22Rv1 (cell line): ENCODE data around the gene DEPDC5.
"Not testable (repeated sequence)": the region's sequence is repeated elsewhere in the genome, so short reads cannot be mapped to it uniquely, and the experiment has no call there.

Experiments used
- H3K27ac ChIP-seq: fragments of 450-650 bp; 2 replicates; pipeline ENCODE4 v1.5.1; 2017
- CTCF ChIP-seq: fragments of 450-650 bp; IDR thresholded peaks from 2 replicates; pipeline ENCODE4 v1.5.1; 2017; ENCODE audit warnings: mild to moderate bottlenecking
- ZFX ChIP-seq: fragments of 450-650 bp; IDR thresholded peaks from 2 replicates; pipeline ENCODE4 v1.6.1; 2017; ENCODE audit warnings: antibody characterized with exemption, borderline replicate concordance

The DEPDC5 gene

GRCh38 chr22:31753634-31754501 is at the start of gene DEPDC5:
Gene DEPDC5 (plus strand): TSS chr22:31754019. CDS start chr22:31754922, 903 bp downstream.
- TF ChIP-seq ZFX, result no peak
- TF ChIP-seq CTCF, result no peak
- H3K27ac ChIP-seq, result peak within 1 kb of the TSS; percentile 95

- TF ChIP-seq ZFX (no peak), CTCF (no peak)
- H3K27ac ChIP-seq, result no peak overlapping the region; the same call in 1 of the 2 replicates
Measured at GRCh38 chr22:31707519-31707918, 46.3 kb upstream of the DEPDC5 start.

DNA sequence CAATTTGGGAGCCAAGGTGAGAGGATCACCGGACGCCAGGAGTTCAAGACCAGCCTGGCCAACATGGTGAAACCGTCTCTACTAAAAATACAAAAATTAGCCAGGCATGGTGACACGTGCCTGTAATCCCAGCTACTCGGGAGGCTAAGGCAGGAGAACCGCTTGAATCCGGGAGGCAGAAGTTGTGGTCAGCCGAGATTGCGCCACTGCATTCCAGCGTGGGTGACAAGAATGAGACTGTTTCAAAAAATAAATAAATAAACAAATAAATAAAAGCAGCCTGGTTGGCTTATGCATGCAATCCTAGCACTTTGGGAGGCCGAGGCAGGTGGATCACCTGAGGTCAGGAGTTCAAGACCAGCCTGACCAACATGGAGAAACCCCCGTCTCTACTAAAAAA is 42.6 kb upstream of the DEPDC5 start:
- not testable (repeated sequence) for H3K27ac ChIP-seq

GRCh38 chr22:31715147-31715778 is 38.6 kb upstream of the DEPDC5 start:
- no peak overlapping the region for H3K27ac ChIP-seq
- TF ChIP-seq CTCF (no peak), ZFX (no peak)

GRCh38 chr22:31719850-31720471 is 33.9 kb upstream of the DEPDC5 start:
- TF ChIP-seq ZFX (no peak), CTCF (no peak)
- no peak overlapping the region for H3K27ac ChIP-seq

- no peak overlapping the region for H3K27ac ChIP-seq
- TF ChIP-seq CTCF (no peak), ZFX (no peak)
Measured at GRCh38 chr22:31723723-31724122, 30.1 kb upstream of the DEPDC5 start.

DNA sequence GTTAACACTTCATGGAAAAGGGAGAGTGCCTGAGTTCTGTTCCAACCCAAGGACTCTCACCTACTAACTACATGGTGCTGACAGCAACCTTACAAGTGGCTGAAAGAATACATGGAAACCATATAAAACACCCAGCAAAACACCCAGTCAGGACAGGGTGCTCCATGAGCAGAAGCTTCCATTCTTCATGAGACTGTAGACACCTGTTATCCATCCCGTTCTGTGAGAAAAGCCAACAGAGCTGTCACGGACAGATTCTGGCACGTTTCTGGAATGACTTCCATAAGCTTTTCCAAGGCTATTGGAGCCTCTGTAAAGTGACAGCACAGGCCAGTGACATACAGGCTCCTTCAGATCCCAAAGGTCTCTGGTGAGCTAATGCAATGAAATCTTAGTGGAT is 27.1 kb upstream of the DEPDC5 start:
- no peak overlapping the region for H3K27ac ChIP-seq
- TF ChIP-seq ZFX, result no peak
- TF ChIP-seq CTCF, result no peak
